Osteocyte (in vitro differentiated cells): ENCODE measurements around the gene ZBTB17. TPM values are rescaled to one million over a fixed set of nuclear protein-coding genes. Genes with fewer than 3 reads are reported as not detected.
A peak's percentile ranks its signal among the peaks of the same experiment; 100 is the strongest.

Experiments used
- DNase-seq: peaks from one replicate; pipeline ENCODE4 v3.0.0; 2021; ENCODE audit warnings: mixed read lengths; ENCODE audit not compliant: unreplicated experiment; ENCODE audit errors: extremely low spot score
- H3K27ac Mint-ChIP-seq: one replicate; pipeline ENCODE4 v1.8.0; 2021; ENCODE audit warnings: mild to moderate bottlenecking, mixed read lengths; ENCODE audit not compliant: unreplicated experiment
- H3K27me3 Mint-ChIP-seq: one replicate; pipeline ENCODE4 v1.8.0; 2021; ENCODE audit warnings: mixed read lengths; ENCODE audit not compliant: unreplicated experiment
- H3K36me3 Mint-ChIP-seq: one replicate; pipeline ENCODE4 v1.8.0; 2021; ENCODE audit warnings: mixed read lengths; ENCODE audit not compliant: unreplicated experiment
- H3K4me1 Mint-ChIP-seq: one replicate; pipeline ENCODE4 v1.8.0; 2021; ENCODE audit warnings: mixed read lengths; ENCODE audit not compliant: unreplicated experiment
- H3K4me3 Mint-ChIP-seq: one replicate; pipeline ENCODE4 v1.8.0; 2021; ENCODE audit warnings: mild to moderate bottlenecking, moderate library complexity, mixed read lengths; ENCODE audit not compliant: unreplicated experiment
- H3K9me3 Mint-ChIP-seq: one replicate; pipeline ENCODE4 v1.8.0; 2021; ENCODE audit warnings: mixed read lengths; ENCODE audit not compliant: unreplicated experiment
- CTCF ChIP-seq: fragments of 200-600 bp; sonication (generic); IDR thresholded peaks from 2 replicates; pipeline ENCODE4 v1.5.0; 2021; ENCODE audit warnings: antibody characterized with exemption, mild to moderate bottlenecking, moderate library complexity
- total RNA-seq: library from RNA; stranded (reverse); gene quantifications from 2 replicates; pipeline ENCODE4 v1.2.1, GENCODE V29; 2021

The ZBTB17 gene
- total RNA-seq, 1 donor from 2014 or later: 37.2 TPM

DNA sequence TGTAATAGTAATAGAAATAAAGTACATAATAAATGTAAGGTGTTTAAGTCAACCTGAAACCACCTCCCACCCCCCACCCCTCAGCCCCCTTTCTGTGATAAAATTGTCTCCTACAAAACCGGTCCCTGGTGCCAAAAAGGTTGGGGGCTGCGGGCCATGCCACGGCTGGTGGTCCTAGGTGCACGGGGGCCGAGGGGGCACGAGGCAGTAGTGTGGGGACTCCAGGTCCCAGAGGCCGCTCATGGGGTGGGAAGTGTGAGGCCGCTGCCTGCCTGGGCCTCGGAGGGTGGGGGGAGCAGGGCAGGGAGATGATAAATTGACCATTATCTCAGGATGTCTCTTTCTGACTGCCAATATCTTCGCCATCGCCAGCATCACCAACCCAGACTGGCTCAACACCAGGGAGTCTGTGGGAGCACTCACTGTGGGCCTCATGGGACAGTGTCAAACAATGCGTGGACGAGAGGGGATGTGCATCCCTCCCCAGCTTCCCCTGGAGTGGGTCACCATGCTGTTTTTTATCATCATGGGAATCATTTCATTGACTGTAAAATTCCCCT lies 6.5 kb downstream of the ZBTB17 start:
- Mint-ChIP-seq H3K4me1 (peaks cover 29% of the 10 kb centered on the region), H3K27me3 (no peaks in the 10 kb centered on the region), H3K36me3 (peaks cover 30% of the 10 kb centered on the region), H3K27ac (no peak overlapping the region), H3K9me3 (no peaks in the 10 kb centered on the region), H3K4me3 (no peak overlapping the region)
- no peak for DNase-seq
- TF ChIP-seq CTCF: no peak

DNA sequence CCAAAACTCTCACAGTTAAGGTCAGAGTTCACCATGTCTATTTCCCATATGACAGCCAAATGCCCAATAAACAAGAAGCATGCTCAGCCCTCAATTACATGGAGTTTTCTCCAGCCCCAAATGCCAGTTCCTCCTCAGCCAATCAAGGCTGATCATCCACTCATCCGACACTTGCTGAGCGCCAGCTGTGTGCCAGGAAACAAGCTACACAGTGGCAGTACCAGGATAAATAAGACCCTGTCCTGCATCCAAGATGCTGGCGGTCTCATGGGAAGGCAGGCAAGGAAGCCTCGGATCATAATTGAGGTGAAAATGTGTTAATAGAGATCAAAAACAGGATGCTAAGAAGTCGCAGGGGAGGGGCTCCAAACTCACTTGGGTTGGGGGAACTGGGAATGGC lies 7.7 kb downstream of the ZBTB17 start:
- H3K4me3 Mint-ChIP-seq: no peak overlapping the region

GRCh38 chr1:15966956-15967344 lies 9.0 kb downstream of the ZBTB17 start:
- DNase-seq: no peak
- peaks cover 35% of the 10 kb centered on the region for H3K4me1 Mint-ChIP-seq
- peaks cover 23% of the 10 kb centered on the region for H3K36me3 Mint-ChIP-seq
- TF ChIP-seq CTCF: no peak
- H3K27me3 Mint-ChIP-seq: no peaks in the 10 kb centered on the region
- H3K27ac Mint-ChIP-seq: no peak overlapping the region
- H3K4me3 Mint-ChIP-seq: no peak overlapping the region
- no peaks in the 10 kb centered on the region for H3K9me3 Mint-ChIP-seq

More for the DNA sequence above, 7.7 kb downstream of the ZBTB17 start:
- no peak for TF ChIP-seq CTCF
- peaks cover 32% of the 10 kb centered on the region for H3K36me3 Mint-ChIP-seq
- peak overlapping the region; percentile 6 for H3K27ac Mint-ChIP-seq
- no peak for DNase-seq
- H3K9me3 Mint-ChIP-seq: no peaks in the 10 kb centered on the region
- no peaks in the 10 kb centered on the region for H3K27me3 Mint-ChIP-seq
- peaks cover 33% of the 10 kb centered on the region for H3K4me1 Mint-ChIP-seq

DNA sequence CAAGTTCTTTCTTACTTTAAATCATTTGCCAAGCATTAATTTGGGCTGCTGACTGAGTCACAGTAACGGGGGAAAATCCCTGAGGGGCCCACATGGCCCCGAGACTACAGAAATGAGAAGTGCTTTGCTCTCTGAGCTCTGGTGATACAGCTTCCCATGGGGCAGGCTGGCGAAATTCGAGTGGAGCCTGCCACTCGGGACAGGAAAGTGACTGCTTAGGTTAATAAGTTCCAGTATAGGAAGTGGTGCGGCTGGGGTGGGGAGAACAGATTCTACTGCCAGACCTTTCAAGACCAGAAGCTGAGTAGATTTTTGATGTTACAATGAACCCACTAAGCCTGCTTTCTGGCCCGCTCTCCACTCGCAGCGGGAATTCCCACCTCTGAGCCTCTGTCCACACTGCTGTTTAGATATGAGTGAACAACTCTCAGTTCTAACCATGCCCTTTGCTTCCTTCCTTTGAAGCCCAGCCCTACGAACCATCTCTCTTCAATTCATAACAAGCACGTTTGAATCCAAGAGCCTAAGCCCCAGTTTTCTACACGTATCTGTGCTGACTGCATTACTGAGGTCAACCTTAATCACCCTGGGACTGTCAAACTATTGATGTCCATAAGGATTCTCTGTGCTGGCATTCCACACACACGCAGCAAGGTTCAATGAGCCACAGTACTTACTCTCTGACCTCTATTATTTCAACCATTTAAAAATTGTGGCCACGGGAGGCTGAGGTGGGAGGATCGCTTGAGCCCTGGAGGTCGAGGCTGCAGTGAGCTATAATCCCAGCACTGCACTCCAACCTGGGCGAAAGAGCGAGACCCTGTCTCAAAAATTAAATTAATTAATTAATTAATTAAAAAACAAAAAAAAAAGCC lies 9.6 kb downstream of the ZBTB17 start:
- H3K36me3 Mint-ChIP-seq: peaks cover 20% of the 10 kb centered on the region
- no peak for DNase-seq
- H3K4me3 Mint-ChIP-seq: no peak overlapping the region
- no peak for TF ChIP-seq CTCF
- H3K27me3 Mint-ChIP-seq: no peaks in the 10 kb centered on the region
- peaks cover 35% of the 10 kb centered on the region for H3K4me1 Mint-ChIP-seq
- peak overlapping the region; percentile 66 for H3K27ac Mint-ChIP-seq
- no peaks in the 10 kb centered on the region for H3K9me3 Mint-ChIP-seq

GRCh38 chr1:15965228-15965767 lies 10.6 kb downstream of the ZBTB17 start:
- Mint-ChIP-seq H3K4me1 (peaks cover 37% of the 10 kb centered on the region), H3K9me3 (no peaks in the 10 kb centered on the region), H3K27ac (peak overlapping the region; percentile 66), H3K27me3 (no peaks in the 10 kb centered on the region), H3K4me3 (no peak overlapping the region), H3K36me3 (peaks cover 14% of the 10 kb centered on the region)
- DNase-seq: no peak
- no peak for TF ChIP-seq CTCF
